ENCODE measurements around the gene GMDS. TPM values are rescaled to one million over a fixed set of nuclear protein-coding genes. Genes with fewer than 3 reads are reported as not detected.

Gene GMDS
- polyA plus RNA-seq, 1 of the 3 experiments (the other 2 are of a cell fraction), result 12.3 TPM

- Histone ChIP-seq H3K27me3 (ENCODE audit: insufficient read depth) (no peaks in the 10 kb centered on the region), H4K20me1 (ENCODE audit: insufficient read depth) (no peaks in the 10 kb centered on the region), H3K79me2 (ENCODE audit: insufficient read depth) (no peaks in the 10 kb centered on the region), H3K4me1 (ENCODE audit: control insufficient read depth in 1 of 2, insufficient read depth in 2 of 2, low read depth in 1 of 2, low read length in 1 of 2) (peaks cover 4 to 10% of the 10 kb centered on the region in 2 experiments; a peak in 1 of 4 replicates), H2AFZ (ENCODE audit: low read depth) (no peak overlapping the region), H3K4me2 (no peak overlapping the region), H3K9ac (no peak overlapping the region), H3K9me2 (no peaks in the 10 kb centered on the region), H3K4me3 (ENCODE audit: low read depth in 2 of 2, low read length in 1 of 2) (no peak overlapping the region), H3K9me3 (no peaks in the 10 kb centered on the region), H3F3A (replicated peaks; ENCODE audit: insufficient read depth) (peaks cover 1% of the 10 kb centered on the region), H3K27ac (ENCODE audit: low read depth in 2 of 2, low read length in 1 of 2) (no peak overlapping the region), H3K36me3 (replicated peaks in 1 of 2; ENCODE audit: control insufficient read depth in 1 of 2, insufficient read depth in 2 of 2, low read length in 1 of 2) (no peaks in the 10 kb centered on the region)
- CTCF ChIA-PET, result no interaction called here
- DNase-seq, result no peak
- POLR2A ChIA-PET, result no interaction called here
- TF ChIP-seq TAF1 (IDR thresholded peaks at IDR 0.05; ENCODE audit: borderline replicate concordance, low read depth, low read length) (no peak), RAD21 (IDR thresholded peaks at IDR 0.05; ENCODE audit: low read length) (no peak), EP300 (IDR thresholded peaks at IDR 0.05; ENCODE audit: borderline replicate concordance in 1 of 2, low read depth in 1 of 2, low read length in 1 of 2) (no peak), PBX3 (IDR thresholded peaks at IDR 0.05) (no peak), FOXJ3 (CRISPR knock-in tag; IDR thresholded peaks at IDR 0.05) (no peak), NFIC (IDR thresholded peaks at IDR 0.05; ENCODE audit: borderline replicate concordance) (no peak), ZBTB33 (IDR thresholded peaks at IDR 0.05; ENCODE audit: borderline replicate concordance, low read depth) (no peak), SIN3A (IDR thresholded peaks at IDR 0.05; ENCODE audit: borderline replicate concordance, low read depth, low read length) (no peak), RXRA (IDR thresholded peaks at IDR 0.05; ENCODE audit: borderline replicate concordance, low read depth) (no peak), FOSL2 (IDR thresholded peaks at IDR 0.05; ENCODE audit: borderline replicate concordance, low read depth) (no peak), ELF1 (IDR thresholded peaks at IDR 0.05) (no peak), GATA2 (CRISPR knock-in tag; IDR thresholded peaks at IDR 0.05) (no peak), MEF2A (IDR thresholded peaks at IDR 0.05; ENCODE audit: borderline replicate concordance, low read depth) (no peak), TEAD4 (IDR thresholded peaks at IDR 0.05; ENCODE audit: borderline replicate concordance, insufficient read depth) (no peak)
- WGBS (ENCODE audit: low lambda C conversion rate), result 98% methylated on average over 4 of the region's 4 CpGs
These were observed 3.1 kb downstream of the GMDS start for GRCh38 chr6:2242311-2242710.

GRCh38 chr6:2240961-2241360, 4.4 kb downstream of the GMDS start:
- H3K79me2 ChIP-seq (ENCODE audit: insufficient read depth), result no peaks in the 10 kb centered on the region
- peaks cover 7 to 8% of the 10 kb centered on the region in 2 experiments; a peak in 1 of 4 replicates for H3K4me1 ChIP-seq (ENCODE audit: control insufficient read depth in 1 of 2, insufficient read depth in 2 of 2, low read depth in 1 of 2, low read length in 1 of 2)
- no peaks in the 10 kb centered on the region for H3K27me3 ChIP-seq (ENCODE audit: insufficient read depth)
- H3F3A ChIP-seq (replicated peaks; ENCODE audit: insufficient read depth), result peaks cover 9% of the 10 kb centered on the region
- no peak overlapping the region for H3K9ac ChIP-seq
- POLR2A ChIA-PET, result no interaction called here
- no peak overlapping the region for H3K4me2 ChIP-seq
- CTCF ChIA-PET, result interaction anchor here (0.6 kb wide), 1 partner anchor 428 kb away, joined by 4 read pairs; no protein-coding TSS in a partner anchor
- WGBS (ENCODE audit: low lambda C conversion rate), result 84% methylated on average over 6 of the region's 6 CpGs
- H3K9me3 ChIP-seq, result no peaks in the 10 kb centered on the region
- H3K27ac ChIP-seq (ENCODE audit: low read depth in 2 of 2, low read length in 1 of 2), result no peak overlapping the region
- H3K36me3 ChIP-seq (replicated peaks in 1 of 2; ENCODE audit: control insufficient read depth in 1 of 2, insufficient read depth in 2 of 2, low read length in 1 of 2), result no peaks in the 10 kb centered on the region
- no peak overlapping the region for H3K4me3 ChIP-seq (ENCODE audit: low read depth in 2 of 2, low read length in 1 of 2)
- no peaks in the 10 kb centered on the region for H3K9me2 ChIP-seq
- DNase-seq, result no peak
- no peak overlapping the region for H2AFZ ChIP-seq (ENCODE audit: low read depth)
- H4K20me1 ChIP-seq (ENCODE audit: insufficient read depth), result no peaks in the 10 kb centered on the region
- TF ChIP-seq POLR2AphosphoS5 (IDR thresholded peaks at IDR 0.05; ENCODE audit: low read depth, low read length), result no peak
- no peak for TF ChIP-seq EZH2phosphoT487 (IDR thresholded peaks at IDR 0.05; ENCODE audit: borderline replicate concordance, low read depth)
- TF ChIP-seq RFX5 (IDR thresholded peaks at IDR 0.05; ENCODE audit: low read length), result no peak
- no peak for TF ChIP-seq NFIC (IDR thresholded peaks at IDR 0.05; ENCODE audit: borderline replicate concordance)
- no peak for TF ChIP-seq MAX (IDR thresholded peaks at IDR 0.05; ENCODE audit: low read depth)
- TF ChIP-seq JUND (IDR thresholded peaks at IDR 0.05), result no peak
- no peak for TF ChIP-seq USF2 (IDR thresholded peaks at IDR 0.05; ENCODE audit: borderline replicate concordance, low read depth, low read length)
- no peak for TF ChIP-seq GABPA (IDR thresholded peaks at IDR 0.05; ENCODE audit: low read depth)
- TF ChIP-seq PBX3 (IDR thresholded peaks at IDR 0.05), result no peak
- TF ChIP-seq FOXM1 (IDR thresholded peaks at IDR 0.05; ENCODE audit: low read depth), result no peak
- TF ChIP-seq GATA2 (CRISPR knock-in tag; IDR thresholded peaks at IDR 0.05), result no peak
- no peak for TF ChIP-seq MEF2A (IDR thresholded peaks at IDR 0.05; ENCODE audit: borderline replicate concordance, low read depth)
- no peak for TF ChIP-seq SIN3A (IDR thresholded peaks at IDR 0.05; ENCODE audit: borderline replicate concordance, low read depth, low read length)
- no peak for TF ChIP-seq IRF3 (IDR thresholded peaks at IDR 0.05; ENCODE audit: low read depth, low read length)

Data from SK-N-SH (cell line).